ENCODE measurements around the gene BCAS3. TPM values are rescaled to one million over a fixed set of nuclear protein-coding genes. Genes with fewer than 3 reads are reported as not detected.

Gene BCAS3
- polyA plus RNA-seq, 1 donor from 2014 or later, result 23.2 TPM

DNA sequence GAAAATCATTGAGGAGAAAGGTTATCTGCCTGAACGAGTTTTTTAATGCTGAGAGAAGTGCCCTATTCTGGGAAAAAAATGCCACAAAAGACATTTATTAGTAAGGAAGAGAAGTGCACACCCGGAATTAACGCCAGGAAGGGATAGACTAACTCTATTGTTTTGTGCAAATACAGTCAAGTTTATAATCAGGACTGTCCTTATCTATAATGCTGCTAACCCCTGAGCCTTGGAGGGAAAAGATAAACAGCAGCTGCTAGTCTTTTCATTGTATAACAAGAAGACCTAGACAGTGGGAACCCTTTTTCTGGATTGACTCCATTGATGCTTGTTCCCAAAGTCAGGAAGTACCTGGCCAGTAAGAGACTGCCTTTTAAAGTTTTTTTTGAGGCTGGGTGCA is 26.5 kb downstream of the BCAS3 start:
- Mint-ChIP-seq H3K27ac (no peak overlapping the region), H3K9me3 (peaks cover 0 to 2% (median 0%) of the 10 kb centered on the region in 3 donors), H3K4me3 (no peak overlapping the region), H3K4me1 (peaks cover 0 to 6% (median 0%) of the 10 kb centered on the region in 3 donors), H3K36me3 (peaks cover 11% of the 10 kb centered on the region), H3K27me3 (no peaks in the 10 kb centered on the region)

DNA sequence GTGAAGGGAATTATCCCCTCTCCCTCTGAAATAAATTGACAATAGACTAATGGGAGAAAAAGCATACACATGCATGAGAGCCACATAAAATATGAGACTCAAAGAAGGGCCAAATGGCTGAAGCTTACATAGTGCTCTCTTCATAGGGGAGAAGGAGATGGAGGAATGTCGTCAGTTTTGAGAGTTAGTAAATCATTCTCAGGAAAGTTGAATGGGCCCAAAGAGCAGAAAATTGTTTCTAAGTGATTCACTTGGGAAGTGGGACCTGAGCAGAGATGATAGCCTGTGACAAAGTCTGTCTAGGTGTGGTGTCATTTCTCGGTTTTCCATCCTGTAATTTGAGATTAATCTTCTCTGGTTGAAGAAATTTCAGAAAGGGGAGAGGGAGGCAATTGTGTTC is 35.0 kb downstream of the BCAS3 start:
- no peaks in the 10 kb centered on the region for H3K9me3 Mint-ChIP-seq
- no peak overlapping the region for H3K4me3 Mint-ChIP-seq
- H3K27ac Mint-ChIP-seq, result no peak overlapping the region
- H3K4me1 Mint-ChIP-seq, result no peaks in the 10 kb centered on the region
- H3K36me3 Mint-ChIP-seq, result peaks cover 13% of the 10 kb centered on the region
- no peaks in the 10 kb centered on the region for H3K27me3 Mint-ChIP-seq

DNA sequence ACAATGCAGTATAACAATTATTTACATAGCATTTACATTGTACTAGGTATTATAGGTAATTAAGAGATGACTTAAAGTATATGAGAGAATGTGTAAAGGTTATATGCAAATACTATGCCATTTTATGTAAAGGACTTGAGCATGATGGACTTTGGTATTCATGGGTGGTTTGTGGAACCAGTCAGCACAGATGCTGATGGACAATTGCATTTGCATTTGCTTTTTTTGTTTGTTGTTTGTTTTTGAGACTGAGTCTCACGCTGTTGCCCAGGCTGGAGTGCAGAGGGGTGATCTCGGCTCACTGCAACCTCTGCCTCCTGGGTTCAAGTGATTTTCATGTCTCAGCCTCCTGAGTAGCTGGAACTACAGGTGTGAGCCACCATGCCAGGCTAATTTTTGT is 36.0 kb downstream of the BCAS3 start:
- Mint-ChIP-seq H3K9me3 (no peaks in the 10 kb centered on the region), H3K4me1 (no peaks in the 10 kb centered on the region), H3K27ac (no peak overlapping the region), H3K4me3 (no peak overlapping the region), H3K36me3 (peaks cover 15% of the 10 kb centered on the region), H3K27me3 (no peaks in the 10 kb centered on the region)

DNA sequence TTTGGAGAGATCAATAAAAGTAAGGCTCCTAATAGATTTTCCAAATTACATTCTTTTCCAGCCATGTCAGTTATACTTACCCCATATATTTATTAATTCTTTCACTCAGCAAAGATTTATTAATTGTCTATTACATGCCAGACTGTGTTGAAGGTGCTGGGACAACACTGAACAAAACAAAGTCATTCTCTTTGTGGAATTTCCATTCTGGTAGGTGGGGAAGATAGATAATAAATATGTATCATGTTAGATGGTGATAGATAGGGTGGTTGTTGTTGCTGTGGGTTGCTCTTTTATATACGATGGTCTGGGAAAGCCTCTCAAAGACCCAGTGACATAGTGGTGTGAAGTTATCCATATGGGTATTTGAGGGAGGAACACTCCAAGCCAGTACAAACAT is 39.1 kb downstream of the BCAS3 start:
- Mint-ChIP-seq H3K4me3 (no peak overlapping the region), H3K27ac (peak overlapping the region in 1 of 3 donors; percentile 58), H3K27me3 (no peaks in the 10 kb centered on the region), H3K4me1 (peaks cover 0 to 6% (median 3%) of the 10 kb centered on the region in 3 donors), H3K36me3 (peaks cover 6% of the 10 kb centered on the region), H3K9me3 (no peaks in the 10 kb centered on the region)

DNA sequence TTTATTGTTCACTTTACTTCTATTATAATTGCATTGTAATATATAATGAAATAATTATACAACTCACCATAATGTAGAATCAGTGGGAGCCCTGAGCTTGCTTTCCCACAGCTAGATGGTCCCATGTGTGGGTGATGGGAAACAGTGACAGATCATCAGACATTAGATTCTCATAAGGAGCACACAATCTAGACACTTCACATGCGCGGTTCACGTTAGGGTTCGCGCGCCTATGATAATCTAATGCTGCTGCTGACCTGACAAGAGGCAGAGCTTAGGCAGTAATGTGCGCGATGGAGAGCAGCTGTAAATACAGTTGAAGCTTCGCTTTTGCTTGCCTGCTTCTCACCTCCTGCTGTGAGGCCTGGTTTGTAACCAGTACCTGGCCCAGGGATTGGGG is 40.2 kb downstream of the BCAS3 start:
- H3K27me3 Mint-ChIP-seq, result no peaks in the 10 kb centered on the region
- peaks cover 0 to 6% (median 3%) of the 10 kb centered on the region in 3 donors for H3K4me1 Mint-ChIP-seq
- H3K27ac Mint-ChIP-seq, result no peak overlapping the region
- H3K36me3 Mint-ChIP-seq, result peaks cover 7% of the 10 kb centered on the region
- H3K9me3 Mint-ChIP-seq, result no peaks in the 10 kb centered on the region
- H3K4me3 Mint-ChIP-seq, result no peak overlapping the region

DNA sequence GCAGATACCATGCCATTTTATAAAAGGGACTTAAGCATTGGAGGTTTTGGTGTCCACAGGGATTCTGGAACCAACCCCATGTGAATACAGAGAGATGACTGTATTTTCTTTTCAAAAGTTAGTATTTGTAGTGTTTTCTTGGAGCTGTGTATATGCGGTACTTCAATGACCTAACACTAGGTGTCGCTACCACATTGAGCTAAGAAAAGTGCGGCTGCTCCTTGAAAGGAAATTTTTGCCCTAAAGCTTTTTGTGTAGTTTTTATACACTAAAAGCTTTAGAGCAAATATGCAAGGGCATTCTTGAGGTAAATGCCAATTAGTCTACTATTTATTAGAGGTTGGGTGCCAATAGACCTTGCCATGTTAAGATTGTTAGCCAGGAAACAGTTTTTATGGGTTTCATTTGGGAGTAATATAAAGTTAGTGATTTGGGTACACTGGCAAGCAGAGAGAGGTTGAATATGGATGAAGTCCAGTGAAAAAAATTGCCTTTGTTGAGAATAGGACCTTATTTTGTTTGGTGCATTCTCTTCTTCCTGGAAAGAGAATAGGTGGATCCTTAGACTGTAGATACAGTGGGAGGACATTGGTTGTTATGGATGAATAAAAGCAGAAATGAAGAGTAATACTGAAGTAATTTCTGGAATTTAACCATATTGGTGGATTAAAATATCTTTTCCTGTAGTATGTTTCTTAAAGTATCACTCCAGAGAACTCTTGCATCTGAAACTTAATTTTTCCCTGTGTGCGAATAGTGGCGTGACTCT is 43.3 kb downstream of the BCAS3 start:
- Mint-ChIP-seq H3K27me3 (no peaks in the 10 kb centered on the region), H3K4me1 (peaks cover 0 to 11% (median 6%) of the 10 kb centered on the region in 3 donors), H3K27ac (no peak overlapping the region), H3K9me3 (no peaks in the 10 kb centered on the region), H3K36me3 (peaks cover 10% of the 10 kb centered on the region), H3K4me3 (no peak overlapping the region)

DNA sequence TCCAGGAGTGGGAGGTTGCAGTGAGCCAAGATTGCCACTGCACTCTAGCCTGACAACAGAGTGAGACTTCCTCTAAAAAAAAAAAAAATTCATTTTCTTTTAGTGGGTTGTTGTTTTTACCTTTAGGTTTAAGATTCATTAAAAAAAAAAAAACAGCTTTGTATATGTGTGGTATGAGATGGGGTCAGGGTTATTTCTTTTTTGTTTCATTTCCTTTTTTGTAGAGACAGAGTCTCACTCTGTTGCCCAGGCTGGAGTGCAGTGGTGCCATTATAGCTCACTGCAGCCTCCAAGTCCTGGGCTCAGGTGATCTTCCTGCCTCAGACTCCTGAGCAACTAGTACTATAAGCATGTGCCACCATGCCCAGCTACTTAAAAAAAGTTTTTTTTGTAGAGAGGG is 47.0 kb downstream of the BCAS3 start:
- peaks cover 0 to 13% (median 6%) of the 10 kb centered on the region in 3 donors for H3K4me1 Mint-ChIP-seq
- peak overlapping the region in 1 of 3 donors; percentile 44 for H3K27ac Mint-ChIP-seq
- H3K9me3 Mint-ChIP-seq, result peaks cover 0 to 3% (median 2%) of the 10 kb centered on the region in 3 donors
- H3K36me3 Mint-ChIP-seq, result peaks cover 5% of the 10 kb centered on the region
- H3K4me3 Mint-ChIP-seq, result peak overlapping the region in 2 of 4 donors; percentile 36 to 73
- no peaks in the 10 kb centered on the region for H3K27me3 Mint-ChIP-seq

DNA sequence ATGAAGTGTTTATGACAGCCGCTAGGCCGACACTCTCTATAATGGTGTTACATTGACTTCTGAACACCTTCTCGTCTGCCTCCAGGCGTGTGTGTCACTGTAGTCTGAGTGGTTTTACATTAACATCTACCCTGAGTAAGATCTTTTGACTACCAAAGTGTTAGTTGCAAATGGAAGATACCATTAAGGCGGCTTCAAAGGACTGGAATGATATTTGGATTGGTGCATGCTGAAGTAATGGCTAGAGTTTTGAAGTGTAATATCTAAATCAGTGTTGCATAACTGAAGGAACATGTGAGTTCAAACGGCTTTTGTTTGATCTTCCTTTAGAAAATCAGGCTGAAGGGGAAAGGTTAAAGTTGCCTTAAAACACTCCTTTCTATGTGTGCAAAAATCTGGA is 52.2 kb downstream of the BCAS3 start:
- Mint-ChIP-seq H3K4me1 (peaks cover 7 to 19% (median 15%) of the 10 kb centered on the region in 3 donors), H3K27ac (no peak overlapping the region), H3K36me3 (peaks cover 5% of the 10 kb centered on the region), H3K4me3 (no peak overlapping the region), H3K27me3 (no peaks in the 10 kb centered on the region), H3K9me3 (peaks cover 0 to 3% (median 2%) of the 10 kb centered on the region in 3 donors)

DNA sequence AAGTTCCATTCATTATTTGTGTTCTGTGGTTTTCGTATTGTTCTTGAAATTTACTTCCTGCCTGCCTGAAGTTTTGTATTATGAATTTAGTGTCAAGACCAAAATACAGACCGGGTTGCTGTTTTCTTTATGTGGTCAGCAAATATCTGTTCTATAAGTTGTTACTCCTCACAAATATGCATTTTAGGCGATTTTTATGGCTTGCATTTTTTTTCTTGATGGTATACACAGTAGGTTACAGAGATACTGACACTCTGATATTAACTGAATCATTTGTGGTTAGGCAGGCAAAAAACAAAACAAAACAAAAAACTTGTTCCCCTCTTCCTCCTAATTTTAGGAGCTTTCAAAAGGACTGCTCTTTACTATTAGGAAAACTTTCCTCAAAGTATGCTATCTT is 52.6 kb downstream of the BCAS3 start:
- H3K9me3 Mint-ChIP-seq, result peaks cover 0 to 3% (median 2%) of the 10 kb centered on the region in 3 donors
- no peak overlapping the region for H3K27ac Mint-ChIP-seq
- H3K36me3 Mint-ChIP-seq, result peaks cover 5% of the 10 kb centered on the region
- peaks cover 7 to 17% (median 15%) of the 10 kb centered on the region in 3 donors for H3K4me1 Mint-ChIP-seq
- no peak overlapping the region for H3K4me3 Mint-ChIP-seq
- no peaks in the 10 kb centered on the region for H3K27me3 Mint-ChIP-seq

DNA sequence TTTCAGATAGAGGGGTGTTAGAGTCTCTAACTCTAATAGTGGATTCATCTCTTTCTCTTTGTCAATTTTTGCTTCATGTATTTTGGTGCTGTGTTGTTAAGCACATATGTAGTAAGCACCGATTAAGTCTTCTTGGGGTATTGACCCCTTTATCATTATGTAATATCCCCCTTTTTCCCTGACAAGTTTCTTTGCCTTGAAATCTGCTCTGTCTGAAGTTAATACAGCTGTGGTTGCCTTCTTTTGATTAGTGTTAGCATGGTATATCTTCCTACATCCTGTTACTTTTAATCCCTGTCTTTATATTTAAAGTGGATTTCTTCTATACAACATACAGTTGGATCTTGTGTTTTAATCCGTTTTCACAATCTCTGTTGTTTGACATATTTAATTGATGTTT is 60.6 kb downstream of the BCAS3 start:
- H3K27me3 Mint-ChIP-seq, result no peaks in the 10 kb centered on the region
- peaks cover 5 to 8% (median 6%) of the 10 kb centered on the region in 3 donors for H3K4me1 Mint-ChIP-seq
- H3K36me3 Mint-ChIP-seq, result peaks cover 5% of the 10 kb centered on the region
- H3K9me3 Mint-ChIP-seq, result peaks cover 0 to 2% (median 0%) of the 10 kb centered on the region in 3 donors
- no peak overlapping the region for H3K27ac Mint-ChIP-seq
- H3K4me3 Mint-ChIP-seq, result no peak overlapping the region

DNA sequence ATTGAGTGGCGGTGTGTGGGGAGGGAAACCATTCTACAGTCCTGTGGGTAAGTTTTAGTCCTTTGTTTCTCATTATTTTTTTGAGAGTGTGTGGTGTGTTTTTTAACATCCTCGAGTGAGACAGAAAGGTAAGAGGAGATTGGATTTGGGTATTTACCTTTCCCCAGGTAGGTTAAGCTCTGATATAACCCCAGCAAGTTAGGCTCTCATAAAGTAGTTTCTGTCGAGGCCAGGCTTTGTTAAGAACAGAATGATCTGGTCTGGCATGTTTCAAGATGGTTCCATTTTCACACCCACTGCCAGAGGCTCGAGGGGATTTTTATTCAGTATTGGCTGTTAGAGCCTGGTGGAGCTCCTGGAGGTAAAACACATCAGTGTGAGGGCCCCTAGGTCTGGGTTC is 62.9 kb downstream of the BCAS3 start:
- Mint-ChIP-seq H3K27ac (no peak overlapping the region), H3K36me3 (peaks cover 5% of the 10 kb centered on the region), H3K9me3 (peaks cover 0 to 2% (median 0%) of the 10 kb centered on the region in 3 donors), H3K4me3 (no peak overlapping the region), H3K4me1 (peaks cover 6 to 12% (median 8%) of the 10 kb centered on the region in 3 donors), H3K27me3 (no peaks in the 10 kb centered on the region)

DNA sequence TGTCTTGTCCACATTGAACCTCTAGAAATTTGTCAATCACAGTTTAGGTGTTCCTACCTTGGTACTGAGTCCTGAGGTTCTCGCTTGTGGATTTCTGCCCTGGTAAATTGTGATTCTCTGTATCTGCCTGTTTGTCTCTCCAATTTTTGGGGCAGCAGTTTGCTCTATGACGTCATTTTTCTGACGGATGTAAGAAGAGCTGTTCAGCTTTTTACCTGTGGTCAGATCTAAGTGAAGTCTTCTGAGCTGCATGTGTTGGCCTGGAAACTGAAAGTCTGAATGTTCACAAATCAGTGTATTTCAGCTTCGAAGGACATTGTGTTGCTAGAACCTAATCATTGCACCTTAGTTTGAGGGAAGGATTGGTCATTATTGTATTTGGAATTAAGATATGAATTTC is 63.4 kb downstream of the BCAS3 start:
- Mint-ChIP-seq H3K4me1 (peaks cover 6 to 12% (median 8%) of the 10 kb centered on the region in 3 donors), H3K27me3 (no peaks in the 10 kb centered on the region), H3K27ac (no peak overlapping the region), H3K9me3 (peaks cover 0 to 2% (median 0%) of the 10 kb centered on the region in 3 donors), H3K4me3 (no peak overlapping the region), H3K36me3 (peaks cover 5% of the 10 kb centered on the region)

DNA sequence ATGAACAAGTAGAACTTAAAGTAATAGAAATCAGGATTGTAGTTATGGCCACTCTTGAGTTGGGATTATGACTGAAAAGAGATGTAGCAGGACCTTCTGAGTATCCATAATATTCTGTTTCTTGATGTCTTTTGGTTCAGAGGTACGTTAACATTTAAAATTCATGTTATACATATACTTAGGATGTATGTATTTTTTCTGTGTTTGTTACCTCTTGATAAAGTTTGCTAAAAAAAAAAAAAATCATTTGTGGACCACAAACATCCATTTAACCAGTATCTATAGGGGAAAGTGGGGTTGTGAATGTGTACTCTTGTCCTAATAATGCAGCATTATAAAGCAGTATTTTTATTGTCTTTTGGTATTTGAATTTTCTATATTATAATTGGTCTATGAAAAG is 65.6 kb downstream of the BCAS3 start:
- peaks cover 5% of the 10 kb centered on the region for H3K36me3 Mint-ChIP-seq
- H3K27ac Mint-ChIP-seq, result no peak overlapping the region

DNA sequence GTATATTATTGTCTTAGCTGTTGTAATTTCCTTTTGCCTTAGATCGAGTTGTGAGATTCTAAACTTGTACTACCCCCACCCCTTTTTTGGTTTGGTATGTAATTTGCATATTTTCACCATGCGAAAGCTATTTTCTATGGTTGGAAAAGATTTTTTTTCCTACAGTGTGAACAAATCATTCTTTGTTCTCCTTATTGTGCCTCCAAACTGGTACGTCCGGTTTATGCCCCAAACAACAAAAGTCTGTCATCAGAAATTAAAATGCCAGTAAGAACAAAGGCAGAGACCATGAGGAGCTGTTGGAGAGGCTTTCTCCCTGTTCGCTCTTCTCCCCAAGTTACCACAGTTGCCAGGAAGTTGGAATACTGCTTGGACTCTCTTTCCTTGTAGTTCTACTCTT is 66.1 kb downstream of the BCAS3 start:
- Mint-ChIP-seq H3K27me3 (no peaks in the 10 kb centered on the region), H3K4me3 (no peak overlapping the region), H3K27ac (no peak overlapping the region), H3K4me1 (peaks cover 6 to 8% (median 7%) of the 10 kb centered on the region in 3 donors), H3K9me3 (no peaks in the 10 kb centered on the region), H3K36me3 (peaks cover 5% of the 10 kb centered on the region)

More for the DNA sequence above, 65.6 kb downstream of the BCAS3 start:
- Mint-ChIP-seq H3K4me3 (no peak overlapping the region), H3K9me3 (no peaks in the 10 kb centered on the region), H3K27me3 (no peaks in the 10 kb centered on the region), H3K4me1 (peaks cover 6 to 9% (median 8%) of the 10 kb centered on the region in 3 donors)

DNA sequence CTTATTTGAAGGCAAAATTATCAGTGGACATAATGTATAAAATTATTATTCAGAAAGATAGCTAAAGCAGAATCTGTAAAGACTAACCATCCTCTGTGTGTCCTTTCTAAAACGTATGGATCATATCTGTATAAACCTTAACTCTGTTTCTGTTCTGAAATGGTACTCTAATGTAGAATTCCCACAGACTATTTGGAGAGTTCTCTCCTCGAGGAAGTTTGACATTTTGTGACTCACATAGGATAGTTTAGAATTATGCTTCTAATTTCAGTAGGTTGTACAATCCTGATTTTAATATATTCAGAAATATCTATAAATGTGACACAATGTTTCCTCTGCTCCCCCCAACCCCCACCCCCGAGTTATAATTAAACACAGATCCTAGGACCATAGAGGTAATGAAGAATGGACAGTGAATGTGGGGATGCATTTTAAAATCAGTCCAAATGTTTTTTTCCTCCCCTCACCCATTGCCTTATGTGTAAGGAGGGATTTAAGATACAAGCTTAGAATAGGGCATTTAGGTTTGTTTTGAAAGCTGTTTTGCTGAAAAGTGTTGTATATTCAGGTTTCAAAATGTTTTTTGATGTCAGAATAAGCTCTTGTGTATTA is 66.8 kb downstream of the BCAS3 start:
- Mint-ChIP-seq H3K27me3 (no peaks in the 10 kb centered on the region), H3K9me3 (no peaks in the 10 kb centered on the region), H3K36me3 (peaks cover 5% of the 10 kb centered on the region)

More for the DNA sequence above, 66.8 kb downstream of the BCAS3 start:
- Mint-ChIP-seq H3K4me3 (no peak overlapping the region), H3K4me1 (peaks cover 6 to 8% (median 7%) of the 10 kb centered on the region in 3 donors), H3K27ac (no peak overlapping the region)
